Measurements from ENCODE around the gene KRT12. TPM values are rescaled to one million over a fixed set of nuclear protein-coding genes. Genes with fewer than 3 reads are reported as not detected.

Gene KRT12
- polyA plus RNA-seq, 4 donors = 0.10 to 0.27 TPM; not detected in 2

DNA sequence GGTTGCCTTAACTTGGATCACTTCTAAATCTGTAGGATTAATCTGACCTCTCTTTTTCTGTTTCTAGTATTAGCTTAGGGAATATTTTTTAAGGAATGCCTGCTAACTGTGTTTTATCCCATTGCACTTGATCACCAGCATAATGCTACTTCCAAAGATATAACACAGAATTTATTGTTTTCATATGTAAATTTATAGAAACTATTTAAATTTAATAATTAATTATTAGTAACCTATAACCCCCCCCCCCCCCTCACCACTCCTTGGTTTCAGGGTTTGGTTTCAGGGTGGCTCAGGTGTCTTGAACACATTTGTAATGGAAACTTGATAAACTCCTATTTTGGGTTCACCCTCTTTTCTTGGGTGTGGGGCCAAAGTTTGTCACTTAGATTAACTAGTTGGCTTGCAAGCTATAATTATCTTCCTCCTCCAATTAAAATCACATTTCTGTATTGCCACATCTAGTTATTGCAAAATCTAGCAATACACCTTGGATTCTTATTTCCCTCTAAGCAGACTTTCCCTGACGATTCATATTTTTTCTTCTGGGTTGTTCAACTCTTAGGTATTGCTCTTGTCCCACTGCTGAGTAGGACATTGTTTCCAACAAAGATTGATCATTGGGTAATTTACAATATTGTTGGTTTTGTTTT lies 18.3 kb downstream of the KRT12 start:
- DNase-seq (ENCODE audit: low read depth in 4 of 4, low spot score in 3 of 4) = no peak

DNA sequence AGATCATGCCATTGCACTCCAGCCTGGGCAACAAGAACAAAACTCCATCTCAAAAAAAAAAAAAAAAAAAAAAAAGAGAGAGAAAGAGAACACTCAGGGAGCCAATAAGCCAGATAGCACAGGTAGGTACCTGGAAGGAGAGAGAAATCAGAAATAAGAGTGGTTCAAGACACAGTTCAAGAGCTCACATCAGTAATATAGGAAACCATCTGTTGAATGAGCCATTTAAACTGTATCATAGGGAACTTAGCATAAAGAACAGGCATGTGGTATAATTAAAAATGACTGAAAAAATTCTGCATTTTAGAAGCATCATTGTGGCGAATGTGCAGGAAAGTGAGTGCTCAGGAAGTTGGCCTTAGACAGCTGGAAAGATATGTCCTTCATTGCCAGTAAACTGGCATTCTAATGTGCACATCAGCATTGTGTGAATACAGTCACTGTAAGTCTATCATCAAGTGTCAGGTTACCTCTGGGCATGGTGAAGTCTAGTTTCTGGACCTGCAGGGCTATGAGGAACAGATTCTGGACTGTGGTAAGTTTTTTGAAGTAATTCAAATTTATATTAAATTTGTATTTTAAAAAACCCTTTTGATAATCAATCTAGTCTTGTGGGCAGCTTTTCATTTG lies 20.4 kb downstream of the KRT12 start:
- no peak for DNase-seq (ENCODE audit: low read depth in 4 of 4, low spot score in 3 of 4)

DNA sequence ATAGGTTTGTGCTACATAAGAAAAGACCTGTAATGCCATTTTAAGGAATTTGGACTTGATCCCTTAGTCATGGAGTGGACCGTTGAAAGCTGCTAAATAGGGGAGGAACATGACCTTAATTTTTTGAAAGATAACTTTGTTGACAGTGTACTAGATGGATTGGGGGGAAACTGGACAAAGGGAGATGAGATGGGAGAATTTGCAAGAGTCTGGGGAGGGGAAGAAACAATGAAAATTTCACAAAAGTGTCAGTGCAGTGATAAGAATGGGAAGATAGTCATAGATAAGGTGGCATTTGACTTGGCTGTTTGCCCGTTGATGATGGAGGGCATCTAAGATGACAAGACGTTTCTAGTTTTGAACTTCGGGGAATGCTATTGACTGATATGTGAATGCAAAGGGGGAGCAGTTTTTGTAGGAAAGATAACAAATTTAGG lies 22.3 kb downstream of the KRT12 start:
- DNase-seq (ENCODE audit: low read depth in 4 of 4, low spot score in 3 of 4) = no peak

DNA sequence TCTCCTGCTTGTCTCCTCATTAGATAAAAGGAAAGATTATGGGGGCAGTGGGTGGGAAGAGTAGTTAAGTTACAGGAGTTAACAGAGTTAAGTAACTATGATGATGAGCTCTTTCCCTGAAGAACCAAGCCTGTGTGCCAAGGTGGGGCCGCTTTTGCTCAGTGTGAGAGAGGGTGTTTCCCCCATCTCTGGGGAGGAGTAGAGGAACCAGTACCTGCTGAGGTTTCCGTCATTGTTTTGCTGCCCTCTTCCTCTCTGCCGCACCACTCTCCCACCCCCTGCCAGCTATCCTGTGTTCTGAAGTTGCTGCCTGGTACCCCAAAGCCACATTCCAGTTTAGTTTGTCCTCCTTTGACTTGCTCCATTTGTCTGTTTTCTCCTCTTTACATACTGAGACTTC lies 23.8 kb downstream of the KRT12 start:
- no peak for DNase-seq (ENCODE audit: low read depth in 4 of 4, low spot score in 3 of 4)

DNA sequence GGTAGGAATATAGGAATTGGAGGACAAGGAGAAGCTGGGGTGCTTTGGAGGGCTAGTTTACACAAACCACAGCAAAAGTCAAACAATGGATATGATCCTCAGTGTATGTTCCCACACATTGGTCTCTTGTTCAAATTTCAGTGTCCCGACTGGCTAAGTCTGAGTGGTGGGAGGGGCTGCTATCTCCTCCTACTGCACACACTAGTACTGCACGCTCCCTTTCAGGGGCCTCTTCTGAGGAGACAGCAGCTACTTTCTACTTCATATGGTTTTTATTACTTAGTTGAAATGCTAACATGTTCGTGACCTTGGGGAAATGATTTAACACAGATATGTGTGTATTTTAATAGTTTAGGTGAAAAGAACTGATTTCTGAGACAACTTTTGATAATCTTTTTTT lies 25.8 kb downstream of the KRT12 start:
- DNase-seq (ENCODE audit: low read depth in 4 of 4, low spot score in 3 of 4) = no peak

DNA sequence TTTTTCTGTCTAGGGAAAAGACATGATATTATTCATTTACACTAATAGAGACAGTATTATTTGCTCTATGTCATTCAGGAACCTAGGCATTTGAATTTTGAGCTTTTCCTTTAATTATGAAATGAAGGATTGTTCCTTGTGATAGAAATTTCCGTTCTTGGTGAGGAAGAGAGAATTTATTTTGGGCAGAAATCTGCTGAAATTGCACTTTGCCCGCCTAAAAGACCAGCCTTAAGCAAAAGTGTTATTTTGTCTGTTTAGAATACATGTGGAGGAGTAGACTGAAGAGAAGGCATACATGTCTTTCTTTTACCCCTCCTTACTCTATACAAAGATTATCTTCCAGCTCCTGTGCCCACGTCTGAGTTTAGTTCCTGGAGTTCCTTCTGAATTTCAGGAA lies 27.8 kb downstream of the KRT12 start:
- DNase-seq (ENCODE audit: low read depth in 4 of 4, low spot score in 3 of 4) = no peak

DNA sequence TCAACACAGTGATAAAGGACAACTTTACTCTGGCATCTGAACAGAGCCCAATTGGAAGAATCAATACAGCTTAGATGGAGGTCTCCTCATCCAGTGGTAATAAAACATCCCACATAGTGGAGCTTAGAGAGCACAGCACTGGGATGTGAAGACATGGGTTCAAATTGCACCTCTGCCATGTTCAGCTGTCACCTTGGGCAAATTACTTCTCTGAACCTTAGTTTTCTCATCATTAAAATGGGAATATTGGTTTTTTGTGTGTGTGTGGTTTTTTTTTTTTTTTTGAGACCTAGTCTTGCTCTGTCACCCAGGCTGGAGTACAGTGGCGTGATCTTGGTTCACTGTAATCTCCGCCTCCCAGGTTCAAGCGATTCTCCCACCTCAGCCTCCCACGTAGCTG lies 31.0 kb downstream of the KRT12 start:
- DNase-seq (ENCODE audit: low read depth in 4 of 4, low spot score in 3 of 4) = no peak

DNA sequence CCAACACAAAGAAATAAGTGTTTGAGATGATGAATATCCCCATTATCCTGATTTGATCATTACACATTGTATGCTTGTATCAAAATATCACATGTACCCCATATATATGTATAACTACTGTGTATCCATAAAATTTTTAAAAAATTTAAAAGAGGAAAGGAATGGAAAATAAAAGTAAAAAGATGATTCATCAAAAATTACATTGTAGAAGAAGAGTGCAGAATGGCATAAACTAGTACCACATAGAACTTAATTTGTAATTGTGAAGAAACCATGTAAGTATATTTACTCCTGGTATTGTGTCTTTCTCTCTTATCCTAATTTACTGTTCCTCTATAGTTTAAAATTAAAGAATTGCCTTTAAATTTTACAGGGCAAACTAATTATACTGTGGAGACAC lies 33.1 kb downstream of the KRT12 start:
- DNase-seq (ENCODE audit: low read depth in 4 of 4, low spot score in 3 of 4) = no peak

DNA sequence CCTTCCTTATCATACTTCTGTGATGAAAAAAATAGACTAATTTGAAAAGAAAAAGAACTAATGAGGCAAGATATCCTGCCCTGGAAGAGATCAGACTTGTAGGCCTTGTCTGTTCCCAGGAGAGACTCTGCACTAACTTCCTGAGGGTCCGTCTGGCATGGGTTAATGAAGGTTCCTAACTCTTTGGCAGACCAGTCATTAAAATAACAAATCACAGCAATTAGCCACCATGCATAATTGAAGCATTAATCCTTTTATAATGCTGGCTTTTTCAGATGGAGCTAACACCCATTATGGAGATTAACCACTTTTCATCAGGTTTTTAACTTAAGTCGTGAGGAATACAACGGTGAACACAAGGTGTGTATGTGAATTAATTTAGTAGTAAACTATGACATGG lies 34.2 kb downstream of the KRT12 start:
- DNase-seq (ENCODE audit: low read depth in 4 of 4, low spot score in 3 of 4) = no peak

DNA sequence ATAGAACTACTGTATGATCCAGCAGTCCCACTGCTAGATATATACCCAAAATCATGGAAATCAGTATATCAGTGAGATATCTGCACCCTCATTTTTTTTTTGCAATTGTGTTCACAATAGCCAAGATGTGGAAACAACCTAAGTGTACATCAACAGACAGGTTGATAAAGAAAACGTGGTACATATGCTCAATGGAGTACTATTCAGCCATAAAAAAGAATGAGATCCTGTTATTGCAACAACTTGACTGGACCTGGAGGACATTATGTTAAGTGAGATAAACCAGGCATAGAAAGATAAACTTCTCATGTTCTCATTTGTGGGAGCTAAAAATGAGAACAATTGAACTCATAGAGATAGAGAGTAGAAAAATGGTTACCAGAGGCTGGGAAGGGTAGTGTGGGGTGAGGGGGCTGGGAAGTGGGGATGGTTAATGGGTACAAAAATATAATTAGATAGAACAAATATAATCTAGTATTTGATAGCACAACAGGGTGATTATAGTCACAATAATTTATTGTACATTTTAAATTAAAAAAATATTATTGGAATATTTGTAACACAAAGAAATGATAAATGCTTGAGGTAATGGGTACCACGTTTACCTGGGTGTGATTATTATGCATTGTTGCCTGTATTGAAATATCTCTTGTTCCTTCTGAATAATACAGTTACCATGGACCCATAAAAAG lies 36.8 kb downstream of the KRT12 start:
- DNase-seq (ENCODE audit: low read depth in 4 of 4, low spot score in 3 of 4) = no peak

DNA sequence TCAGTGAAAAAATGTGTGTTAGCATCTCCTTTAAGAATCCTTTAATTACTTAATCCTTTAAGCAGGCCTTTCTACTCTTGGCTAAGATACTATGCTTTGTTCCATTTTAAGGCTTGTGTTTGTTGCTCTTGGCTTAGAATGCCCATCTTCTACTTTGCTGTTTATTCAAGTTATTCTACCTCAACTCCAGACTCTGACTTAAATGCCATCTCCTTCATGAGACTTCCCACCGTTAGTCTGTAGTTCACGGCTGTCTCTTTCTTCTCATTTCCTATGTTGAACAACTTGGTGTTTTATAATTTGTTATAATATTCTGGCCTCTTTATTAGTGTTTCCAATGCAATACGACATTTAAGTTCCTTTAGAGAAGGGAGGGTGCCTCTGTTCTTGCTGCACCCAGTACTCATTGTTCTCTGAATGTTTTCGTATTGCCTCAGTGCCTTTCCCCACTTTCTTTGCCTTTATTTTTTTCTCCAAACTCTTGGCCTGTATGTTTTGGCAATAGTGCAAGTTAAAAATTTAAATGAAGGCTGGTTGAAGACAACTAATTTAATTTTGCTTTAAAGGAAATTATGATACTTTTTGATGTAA lies 38.5 kb downstream of the KRT12 start:
- no peak for DNase-seq (ENCODE audit: low read depth in 4 of 4, low spot score in 3 of 4)

DNA sequence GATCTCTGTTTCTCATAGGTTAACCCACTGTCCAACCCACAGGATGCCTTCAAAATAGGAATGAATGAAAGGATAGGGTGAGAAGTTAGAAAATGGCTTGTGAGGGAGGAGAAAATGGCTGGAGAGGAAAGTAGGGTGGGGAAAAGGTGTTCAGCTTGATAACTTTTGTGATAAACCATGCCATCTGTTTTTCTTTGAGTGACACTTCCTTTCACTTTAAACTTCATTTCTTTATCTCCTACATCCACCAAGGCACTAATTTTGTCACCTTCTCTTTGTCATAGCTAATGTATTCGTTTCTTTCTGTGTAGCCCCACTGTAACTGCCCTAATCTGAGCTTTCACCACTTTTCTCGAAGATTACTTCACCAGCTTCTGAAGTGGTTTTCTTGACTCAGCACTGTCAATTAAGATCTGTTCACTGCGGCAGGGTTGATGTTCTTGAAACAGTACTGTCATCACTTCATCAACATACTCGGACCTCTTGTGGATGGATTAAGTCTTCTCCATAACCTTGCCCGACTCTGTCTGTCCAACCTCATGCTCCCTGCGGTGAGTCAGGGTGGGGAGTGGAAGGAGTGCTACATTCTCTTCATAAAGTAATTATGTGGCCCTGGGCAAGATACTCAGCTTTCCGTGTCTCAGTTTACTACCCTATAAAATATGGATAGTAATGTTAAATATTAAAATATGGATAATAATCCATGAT lies 39.1 kb downstream of the KRT12 start:
- no peak for DNase-seq (ENCODE audit: low read depth in 4 of 4, low spot score in 3 of 4)

DNA sequence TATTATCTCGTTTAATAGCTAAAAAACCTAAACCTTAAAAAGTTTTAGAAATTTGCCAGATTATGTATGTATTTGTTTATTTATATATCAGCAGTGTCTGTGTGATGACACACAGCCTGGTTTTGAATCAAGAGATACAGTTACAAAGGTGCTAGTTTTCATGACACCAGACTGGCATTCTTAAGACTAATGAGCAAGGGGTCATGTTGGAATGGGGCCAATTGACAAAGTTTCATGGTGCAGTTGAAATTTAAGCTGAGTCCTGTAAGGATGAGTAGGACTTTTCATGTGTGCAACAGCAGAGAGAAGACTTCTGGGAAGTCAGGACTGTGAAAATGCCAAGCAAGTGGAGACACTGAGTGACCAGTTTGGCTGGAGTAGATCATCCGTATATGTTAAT lies 41.4 kb downstream of the KRT12 start:
- DNase-seq (ENCODE audit: low read depth in 4 of 4, low spot score in 3 of 4) = no peak

DNA sequence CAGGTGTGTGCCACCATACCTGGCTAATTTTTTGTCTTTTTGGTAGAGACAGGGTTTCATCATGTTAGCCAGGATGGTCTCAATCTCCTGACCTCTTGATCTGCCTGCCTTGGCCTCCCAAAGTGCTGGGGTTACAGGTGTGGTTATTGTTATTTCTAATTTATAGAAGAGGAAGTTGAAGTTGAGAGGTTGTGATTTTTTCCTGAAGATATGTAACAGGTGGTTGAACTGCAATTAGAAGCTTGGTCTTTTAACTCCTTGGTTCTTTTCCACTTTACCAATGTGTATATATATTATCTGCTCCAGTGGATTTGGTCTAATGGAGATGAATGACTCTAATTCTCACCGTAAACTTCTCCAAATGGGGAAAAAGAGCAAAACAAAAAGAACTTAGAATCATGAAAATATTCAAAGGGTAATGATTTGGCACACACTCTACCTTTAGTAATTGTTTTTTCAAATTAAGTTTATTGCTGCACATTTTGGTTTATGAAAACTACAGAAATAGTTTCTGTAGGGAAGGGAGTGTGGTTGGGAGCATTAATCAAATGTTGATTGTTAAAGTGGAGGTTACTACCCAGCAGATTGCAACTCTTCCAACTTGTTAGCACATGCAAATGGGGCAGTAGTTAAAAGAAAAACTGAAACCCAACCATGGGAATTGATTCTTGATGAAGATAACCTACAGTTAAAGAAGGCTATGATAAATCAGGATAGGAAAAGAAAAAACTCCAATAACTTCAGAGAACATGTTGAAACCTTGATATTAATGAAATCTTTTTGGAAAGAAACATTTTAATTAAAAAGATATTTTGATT lies 42.8 kb downstream of the KRT12 start:
- no peak for DNase-seq (ENCODE audit: low read depth in 4 of 4, low spot score in 3 of 4)

DNA sequence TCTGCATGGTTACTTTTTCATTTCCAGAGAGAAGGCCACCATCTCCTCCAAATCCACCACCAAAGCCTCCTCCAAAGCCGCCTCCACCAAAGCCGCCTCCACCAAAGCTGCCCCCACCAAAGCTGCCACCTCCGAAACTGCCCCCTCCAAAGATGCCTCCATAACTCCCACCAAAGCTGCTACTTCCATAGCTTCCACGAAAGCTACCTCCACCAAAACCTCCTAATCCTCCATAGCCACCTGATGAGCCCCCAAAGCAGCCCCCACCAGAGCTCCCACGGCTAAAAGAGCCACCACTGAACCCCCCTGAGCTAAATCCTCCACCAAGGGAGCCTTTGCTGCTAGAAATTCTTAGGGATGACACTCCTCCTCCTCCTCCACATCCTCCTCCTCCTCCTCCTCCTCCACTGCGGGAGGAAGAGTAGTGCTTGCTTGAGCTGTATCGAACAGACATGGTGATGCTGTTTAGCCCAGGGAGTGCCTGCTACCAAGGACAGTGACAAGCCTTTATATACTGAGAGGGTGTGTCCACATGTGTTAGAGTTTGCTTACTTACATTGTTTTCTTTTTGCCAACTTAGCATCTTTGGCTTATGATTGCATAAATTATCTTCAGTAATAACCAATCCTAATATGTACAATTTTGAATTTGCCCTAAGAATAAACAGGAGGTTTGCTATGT lies 44.8 kb downstream of the KRT12 start, which contains the start of gene KRT10:
TSS of gene KRT10 (minus strand) at position 483 of the 681 bp plus-strand sequence. CDS start at position 454, 29 bp downstream.
- no peak for DNase-seq (ENCODE audit: low read depth in 4 of 4, low spot score in 3 of 4)

DNA sequence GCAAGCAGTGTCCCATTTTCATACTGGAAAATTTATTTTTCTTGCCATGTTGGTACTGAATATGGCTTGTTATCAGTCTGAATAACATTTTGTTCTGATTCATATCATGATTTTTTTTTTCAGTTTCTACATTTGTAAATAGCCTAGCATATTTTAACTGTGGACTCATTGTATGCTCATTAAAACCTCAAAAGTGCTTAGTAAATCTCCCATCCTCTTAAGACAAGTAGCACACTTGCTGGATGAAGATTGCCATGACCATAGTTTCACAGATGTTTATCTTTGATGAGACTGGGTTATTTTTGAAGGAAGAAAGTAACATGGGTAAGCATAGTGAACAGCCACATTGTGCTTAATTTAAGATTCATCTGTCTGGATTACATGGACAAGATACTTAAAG lies 45.5 kb downstream of the KRT12 start:
- DNase-seq (ENCODE audit: low read depth in 4 of 4, low spot score in 3 of 4) = no peak

DNA sequence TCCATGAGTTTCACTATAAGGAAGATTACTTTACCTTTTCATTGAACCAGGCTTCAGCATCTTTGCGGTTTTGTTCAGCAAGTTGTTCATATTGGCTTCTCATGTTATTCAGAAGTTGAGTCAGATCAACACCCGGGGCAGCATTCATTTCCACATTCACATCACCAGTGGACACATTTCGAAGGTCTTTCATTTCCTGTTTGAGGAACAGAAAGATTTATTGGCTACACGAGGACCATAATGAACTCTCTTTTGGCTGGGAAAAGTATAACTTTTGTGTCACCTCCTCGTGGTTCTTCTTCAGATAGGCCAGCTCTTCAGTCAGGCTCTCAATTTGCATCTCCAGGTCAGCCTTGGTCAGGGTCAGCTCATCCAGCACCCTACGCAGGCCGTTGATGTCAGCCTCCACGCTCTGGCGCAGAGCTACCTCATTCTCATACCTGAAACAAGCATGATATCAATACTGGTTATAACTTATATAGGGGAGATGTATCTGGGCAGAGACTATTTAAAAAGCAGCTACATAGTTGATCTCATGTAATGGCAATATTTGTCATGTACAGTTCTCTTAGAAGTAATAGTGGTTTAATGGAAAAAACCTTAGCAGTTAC lies 46.7 kb downstream of the KRT12 start:
- DNase-seq (ENCODE audit: low read depth in 4 of 4, low spot score in 3 of 4) = no peak

DNA sequence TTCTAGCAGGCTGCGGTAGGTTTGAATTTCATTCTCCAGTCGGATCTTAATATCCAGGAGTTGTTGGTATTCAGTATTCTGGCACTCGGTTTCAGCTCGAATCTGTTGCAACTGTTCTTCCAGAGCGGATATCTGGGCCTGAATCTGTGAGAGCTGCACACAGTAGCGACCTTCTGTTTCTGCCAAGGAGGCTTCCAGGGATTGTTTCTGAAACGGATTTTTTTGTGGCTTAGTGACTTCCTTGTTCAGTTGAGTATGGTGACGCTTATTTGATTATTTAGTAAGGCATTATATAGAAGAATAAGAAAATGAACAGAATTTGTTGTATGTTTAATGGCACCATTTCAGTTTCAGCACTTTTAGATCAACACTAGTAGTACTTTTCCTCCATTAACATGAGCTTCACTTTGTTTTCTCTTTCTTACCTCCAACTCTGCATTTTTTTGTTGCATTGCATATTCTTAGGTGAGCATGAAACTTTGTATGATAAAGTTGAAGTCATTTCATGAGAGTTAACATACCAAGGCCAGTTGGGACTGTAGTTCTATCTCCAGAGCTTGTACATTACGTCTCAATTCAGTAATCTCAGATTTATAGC lies 47.4 kb downstream of the KRT12 start:
- no peak for DNase-seq (ENCODE audit: low read depth in 4 of 4, low spot score in 3 of 4)

Measured in left renal pelvis (tissue), 4 donors.